ENCODE results near the gene S100B.

- TF ChIP-seq CTCF (IDR thresholded peaks at IDR 0.05) (no peak), POLR2AphosphoS5 (IDR thresholded peaks at IDR 0.05) (no peak)
Measured at GRCh38 chr21:46618738-46619379, 14.0 kb upstream of the S100B start.

All from prostate gland (tissue), 2 donors.